Coronary artery (tissue), 2 donors: Measurements from ENCODE around the gene TTC31.

Experiments
- DNase-seq: peaks from one replicate; pipeline ENCODE4 v3.0.0-alpha.2; 2017; ENCODE audit warnings: low spot score
- H3K27ac ChIP-seq, 2 donors: fragments of 200-600 bp; sonication (generic); one replicate each; pipeline ENCODE4 v1.5.1; 2016 to 2019
- H3K4me3 ChIP-seq: fragments of 200-600 bp; sonication (generic); 2 replicates; pipeline ENCODE4 v1.5.1; 2016; ENCODE audit warnings: mild to moderate bottlenecking, moderate library complexity
- CTCF ChIP-seq: fragments of 200-600 bp; sonication (generic); IDR thresholded peaks from one replicate; pipeline ENCODE4 v1.5.1; 2019; ENCODE audit warnings: antibody characterized with exemption

Gene TTC31

GRCh38 chr2:74482801-74483674, at the start of gene TTC31, which contains the start of gene CCDC142:
TTC31 (plus strand) TSS chr2:74483081; CDS start chr2:74483096, 15 bp downstream.
CCDC142 (minus strand) TSS chr2:74482998; CDS start chr2:74482837, 161 bp downstream.
- Histone ChIP-seq H3K27ac (peak within 1 kb of the TSS; percentile 86 to 96), H3K4me3 (peak within 1 kb of the TSS; percentile 80)
- DNase-seq, result peak; percentile 97
- TF ChIP-seq CTCF, result peak; percentile 77

- no peak for TF ChIP-seq CTCF
- peak overlapping the region in 1 of 2 donors; percentile 8 for H3K27ac ChIP-seq
- H3K4me3 ChIP-seq, result peak overlapping the region; percentile 2
- no peak for DNase-seq
Observed at GRCh38 chr2:74436111-74436805, 46.6 kb upstream of the TTC31 start.

- Histone ChIP-seq H3K27ac (peak overlapping the region in 1 of 2 donors; percentile 8), H3K4me3 (peak overlapping the region; percentile 2)
- DNase-seq, result no peak
- no peak for TF ChIP-seq CTCF
Observed at GRCh38 chr2:74436848-74437695, 45.8 kb upstream of the TTC31 start.

- Histone ChIP-seq H3K4me3 (no peak overlapping the region), H3K27ac (no peak overlapping the region)
- TF ChIP-seq CTCF, result no peak
Observed at GRCh38 chr2:74438248-74438647, 44.6 kb upstream of the TTC31 start.

GRCh38 chr2:74439373-74439772, 43.5 kb upstream of the TTC31 start:
- H3K4me3 ChIP-seq, result peak overlapping the region; percentile 77
- no peak for DNase-seq
- H3K27ac ChIP-seq, result peak overlapping the region; percentile 50 to 86
- TF ChIP-seq CTCF, result no peak

More at GRCh38 chr2:74438248-74438647, 44.6 kb upstream of the TTC31 start:
- no peak for DNase-seq

- Histone ChIP-seq H3K27ac (peak overlapping the region; percentile 50 to 86), H3K4me3 (peak overlapping the region; percentile 77)
- no peak for DNase-seq
- TF ChIP-seq CTCF, result no peak
Observed at GRCh38 chr2:74439803-74440377, 43.0 kb upstream of the TTC31 start.
